HUES6 (cell line): Measurements from ENCODE around the gene HEMK1.

Source experiments
- H3K27ac ChIP-seq: 2 replicates; pipeline ENCODE4 v1.7.0; 2013; ENCODE audit warnings: low read depth, mild to moderate bottlenecking, low read length, inconsistent platforms
- H3K27me3 ChIP-seq: 2 replicates; pipeline ENCODE4 v1.6.1; 2013; ENCODE audit warnings: low read length; ENCODE audit not compliant: control insufficient read depth, insufficient read depth
- H3K36me3 ChIP-seq: 2 replicates; pipeline ENCODE4 v1.6.1; 2013; ENCODE audit warnings: low read length; ENCODE audit not compliant: control insufficient read depth, insufficient read depth
- H3K4me1 ChIP-seq: 2 replicates; pipeline ENCODE4 v1.6.1; 2013; ENCODE audit warnings: low read length; ENCODE audit not compliant: control insufficient read depth, insufficient read depth
- H3K4me3 ChIP-seq: 2 replicates; pipeline ENCODE4 v1.5.1; 2013; ENCODE audit warnings: low read depth, low read length
- H3K9ac ChIP-seq: one replicate; pipeline ENCODE4 v1.6.1; 2013; ENCODE audit warnings: mild to moderate bottlenecking, low read length
- H3K9me3 ChIP-seq: 2 replicates; pipeline ENCODE4 v1.6.1; 2013; ENCODE audit warnings: low read depth, low read length; ENCODE audit not compliant: control insufficient read depth, insufficient read depth

HEMK1 gene

GRCh38 chr3:50632450-50632849 is 63.1 kb downstream of the HEMK1 start:
- no peak overlapping the region for H3K9ac ChIP-seq
- no peaks in the 10 kb centered on the region for H3K9me3 ChIP-seq
- no peak overlapping the region for H3K27ac ChIP-seq
- no peak overlapping the region for H3K4me3 ChIP-seq
- peaks cover 21% of the 10 kb centered on the region for H3K4me1 ChIP-seq
- H3K36me3 ChIP-seq, result no peaks in the 10 kb centered on the region
- no peaks in the 10 kb centered on the region for H3K27me3 ChIP-seq

- Histone ChIP-seq H3K27me3 (no peaks in the 10 kb centered on the region), H3K9me3 (no peaks in the 10 kb centered on the region), H3K4me3 (no peak overlapping the region), H3K9ac (no peak overlapping the region), H3K27ac (no peak overlapping the region), H3K36me3 (no peaks in the 10 kb centered on the region), H3K4me1 (peaks cover 19% of the 10 kb centered on the region)
Measured at GRCh38 chr3:50633230-50633790, 64.0 kb downstream of the HEMK1 start.

GRCh38 chr3:50635066-50635465 is 65.7 kb downstream of the HEMK1 start:
- H3K36me3 ChIP-seq, result no peaks in the 10 kb centered on the region
- H3K9ac ChIP-seq, result no peak overlapping the region
- no peak overlapping the region for H3K27ac ChIP-seq
- H3K4me1 ChIP-seq, result peaks cover 18% of the 10 kb centered on the region
- H3K4me3 ChIP-seq, result no peak overlapping the region
- no peaks in the 10 kb centered on the region for H3K9me3 ChIP-seq
- no peaks in the 10 kb centered on the region for H3K27me3 ChIP-seq

GRCh38 chr3:50637011-50637410 is 67.7 kb downstream of the HEMK1 start:
- Histone ChIP-seq H3K4me3 (no peak overlapping the region), H3K27ac (no peak overlapping the region), H3K27me3 (no peaks in the 10 kb centered on the region), H3K9me3 (no peaks in the 10 kb centered on the region), H3K9ac (no peak overlapping the region), H3K36me3 (peaks cover 14% of the 10 kb centered on the region), H3K4me1 (peaks cover 26% of the 10 kb centered on the region)

GRCh38 chr3:50637945-50638344 is 68.6 kb downstream of the HEMK1 start:
- Histone ChIP-seq H3K27me3 (no peaks in the 10 kb centered on the region), H3K9ac (no peak overlapping the region), H3K4me1 (peaks cover 26% of the 10 kb centered on the region), H3K36me3 (peaks cover 18% of the 10 kb centered on the region), H3K9me3 (no peaks in the 10 kb centered on the region), H3K27ac (no peak overlapping the region), H3K4me3 (no peak overlapping the region)

- no peak overlapping the region for H3K27ac ChIP-seq
- no peak overlapping the region for H3K9ac ChIP-seq
- H3K4me3 ChIP-seq, result no peak overlapping the region
- H3K9me3 ChIP-seq, result no peaks in the 10 kb centered on the region
- H3K4me1 ChIP-seq, result peaks cover 26% of the 10 kb centered on the region
- H3K27me3 ChIP-seq, result no peaks in the 10 kb centered on the region
- H3K36me3 ChIP-seq, result peaks cover 27% of the 10 kb centered on the region
Measured at GRCh38 chr3:50639055-50639494, 69.8 kb downstream of the HEMK1 start.

- Histone ChIP-seq H3K4me1 (peaks cover 19% of the 10 kb centered on the region), H3K4me3 (no peak overlapping the region), H3K27me3 (no peaks in the 10 kb centered on the region), H3K27ac (no peak overlapping the region), H3K9me3 (no peaks in the 10 kb centered on the region), H3K36me3 (peaks cover 52% of the 10 kb centered on the region), H3K9ac (no peak overlapping the region)
Measured at GRCh38 chr3:50642382-50642781, 73.1 kb downstream of the HEMK1 start.

GRCh38 chr3:50644561-50644960 is 75.2 kb downstream of the HEMK1 start:
- Histone ChIP-seq H3K27ac (no peak overlapping the region), H3K4me1 (peaks cover 13% of the 10 kb centered on the region), H3K9ac (no peak overlapping the region), H3K36me3 (peaks cover 62% of the 10 kb centered on the region), H3K4me3 (no peak overlapping the region), H3K9me3 (no peaks in the 10 kb centered on the region), H3K27me3 (no peaks in the 10 kb centered on the region)

GRCh38 chr3:50645378-50645777 is 76.1 kb downstream of the HEMK1 start:
- Histone ChIP-seq H3K9ac (no peak overlapping the region), H3K4me3 (no peak overlapping the region), H3K27ac (no peak overlapping the region), H3K27me3 (no peaks in the 10 kb centered on the region), H3K36me3 (peaks cover 62% of the 10 kb centered on the region), H3K4me1 (peaks cover 16% of the 10 kb centered on the region), H3K9me3 (no peaks in the 10 kb centered on the region)
